HFFc6 (cell line): ENCODE data around the gene SRGAP3. TPM values are rescaled to one million over a fixed set of nuclear protein-coding genes. Genes with fewer than 3 reads are reported as not detected.

Source experiments
- DNase-seq: peaks from one replicate; pipeline ENCODE4 v3.0.0-alpha.2; 2018
- H3K27ac Mint-ChIP-seq: 2 replicates; pipeline ENCODE4 v1.8.0; 2020; ENCODE audit warnings: mild to moderate bottlenecking, mixed read lengths
- H3K27me3 Mint-ChIP-seq: 2 replicates; pipeline ENCODE4 v1.8.0; 2021; ENCODE audit warnings: mild to moderate bottlenecking, moderate library complexity, mixed read lengths; ENCODE audit not compliant: insufficient read depth
- H3K36me3 Mint-ChIP-seq: 2 replicates; pipeline ENCODE4 v1.8.0; 2021; ENCODE audit warnings: low read depth, mixed read lengths
- H3K4me1 Mint-ChIP-seq: 2 replicates; pipeline ENCODE4 v1.8.0; 2020; ENCODE audit warnings: low read depth, mixed read lengths
- H3K4me3 Mint-ChIP-seq: 2 replicates; pipeline ENCODE4 v1.8.0; 2020; ENCODE audit warnings: mild to moderate bottlenecking, moderate library complexity, mixed read lengths
- H3K9me3 Mint-ChIP-seq: 2 replicates; pipeline ENCODE4 v1.8.0; 2020; ENCODE audit warnings: mild to moderate bottlenecking, mixed read lengths
- total RNA-seq, 6 experiments: library from RNA; stranded (reverse); fragmentation: NEBNext Ultra II Directional; extraction: Animal tissue kit (Norgen Biotek cat#: 25700); gene quantifications; 2 replicates in 1 of 6; 3 replicates in 5 of 6; pipeline ENCODE4 v1.2.3, GENCODE V29; 2021
- TF ChIP-seq, protein P1 (sequence below): fragments of 200-600 bp; sonication (generic); IDR thresholded peaks from 2 replicates; pipeline ENCODE4 v1.5.0; 2021; ENCODE audit warnings: antibody characterized with exemption, mild to moderate bottlenecking

SRGAP3 gene
- total RNA-seq, 6 experiments from 2014 or later: 0.23 to 0.92 (median 0.77) TPM

DNA sequence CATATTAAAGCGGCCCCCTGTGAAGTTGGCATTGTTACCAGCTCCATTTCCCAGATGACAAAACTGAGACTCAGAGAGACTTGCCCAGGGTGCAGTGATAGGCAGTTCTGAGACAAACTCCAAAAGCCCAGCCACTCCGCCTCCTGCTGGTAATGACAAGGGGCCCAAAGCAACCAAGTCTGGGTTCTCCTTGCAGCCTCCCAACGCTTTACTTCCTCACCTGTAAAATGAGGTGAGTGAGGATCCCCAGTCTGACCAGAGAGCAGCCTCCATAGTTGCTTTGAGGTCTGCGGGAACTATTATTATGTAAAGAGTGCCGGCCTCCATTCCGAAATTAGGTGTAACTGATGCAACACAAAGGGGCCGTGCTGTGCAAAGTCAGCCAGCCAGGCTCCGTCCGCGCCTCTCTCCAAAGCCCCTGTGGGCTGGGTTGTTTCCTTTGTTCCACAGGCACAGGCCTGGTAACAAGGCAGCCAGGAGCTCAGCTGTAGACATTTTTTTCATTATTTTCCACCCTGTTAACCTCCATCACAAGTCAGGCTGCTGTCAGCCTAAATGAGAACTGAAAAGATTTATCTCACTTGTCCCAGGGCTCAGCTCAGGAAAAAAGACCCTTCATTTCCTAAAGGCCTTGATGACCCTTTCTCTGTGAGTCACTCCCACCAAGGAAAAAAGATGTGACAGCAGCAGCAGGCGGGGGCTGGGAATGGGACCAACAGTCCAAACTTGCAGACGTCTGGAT lies 147.0 kb downstream of the SRGAP3 start:
- TF ChIP-seq, protein P1, sequence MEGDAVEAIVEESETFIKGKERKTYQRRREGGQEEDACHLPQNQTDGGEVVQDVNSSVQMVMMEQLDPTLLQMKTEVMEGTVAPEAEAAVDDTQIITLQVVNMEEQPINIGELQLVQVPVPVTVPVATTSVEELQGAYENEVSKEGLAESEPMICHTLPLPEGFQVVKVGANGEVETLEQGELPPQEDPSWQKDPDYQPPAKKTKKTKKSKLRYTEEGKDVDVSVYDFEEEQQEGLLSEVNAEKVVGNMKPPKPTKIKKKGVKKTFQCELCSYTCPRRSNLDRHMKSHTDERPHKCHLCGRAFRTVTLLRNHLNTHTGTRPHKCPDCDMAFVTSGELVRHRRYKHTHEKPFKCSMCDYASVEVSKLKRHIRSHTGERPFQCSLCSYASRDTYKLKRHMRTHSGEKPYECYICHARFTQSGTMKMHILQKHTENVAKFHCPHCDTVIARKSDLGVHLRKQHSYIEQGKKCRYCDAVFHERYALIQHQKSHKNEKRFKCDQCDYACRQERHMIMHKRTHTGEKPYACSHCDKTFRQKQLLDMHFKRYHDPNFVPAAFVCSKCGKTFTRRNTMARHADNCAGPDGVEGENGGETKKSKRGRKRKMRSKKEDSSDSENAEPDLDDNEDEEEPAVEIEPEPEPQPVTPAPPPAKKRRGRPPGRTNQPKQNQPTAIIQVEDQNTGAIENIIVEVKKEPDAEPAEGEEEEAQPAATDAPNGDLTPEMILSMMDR: no peak
- no peaks in the 10 kb centered on the region for H3K9me3 Mint-ChIP-seq
- H3K4me3 Mint-ChIP-seq: no peak overlapping the region
- H3K27ac Mint-ChIP-seq: no peak overlapping the region
- H3K36me3 Mint-ChIP-seq: no peaks in the 10 kb centered on the region
- no peaks in the 10 kb centered on the region for H3K4me1 Mint-ChIP-seq
- H3K27me3 Mint-ChIP-seq: peaks cover 31% of the 10 kb centered on the region
- DNase-seq: no peak

DNA sequence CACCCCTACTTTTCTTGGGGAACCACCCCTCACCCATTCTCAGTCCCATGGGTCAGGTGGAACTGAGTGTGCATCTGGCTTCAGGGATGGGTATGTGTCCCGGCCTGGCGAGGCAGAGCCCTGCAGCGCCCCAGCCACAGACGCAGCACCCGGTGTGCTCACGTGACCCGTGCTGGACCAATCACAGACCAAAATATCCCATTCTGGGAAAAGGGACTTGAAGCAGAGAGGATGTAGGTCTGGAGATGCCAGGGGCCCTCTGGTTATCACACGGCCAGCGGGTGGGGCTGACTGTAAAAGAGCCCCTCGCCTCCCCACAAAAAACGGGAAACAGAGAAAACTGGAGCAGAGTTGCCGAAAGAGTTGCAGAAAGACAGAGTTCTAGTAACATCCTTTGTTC lies 148.2 kb downstream of the SRGAP3 start:
- DNase-seq: no peak
- H3K4me3 Mint-ChIP-seq: no peak overlapping the region
- peaks cover 33% of the 10 kb centered on the region for H3K27me3 Mint-ChIP-seq
- no peak overlapping the region for H3K27ac Mint-ChIP-seq
- H3K4me1 Mint-ChIP-seq: no peaks in the 10 kb centered on the region
- TF ChIP-seq, protein P1: no peak
- no peaks in the 10 kb centered on the region for H3K36me3 Mint-ChIP-seq
- H3K9me3 Mint-ChIP-seq: no peaks in the 10 kb centered on the region

DNA sequence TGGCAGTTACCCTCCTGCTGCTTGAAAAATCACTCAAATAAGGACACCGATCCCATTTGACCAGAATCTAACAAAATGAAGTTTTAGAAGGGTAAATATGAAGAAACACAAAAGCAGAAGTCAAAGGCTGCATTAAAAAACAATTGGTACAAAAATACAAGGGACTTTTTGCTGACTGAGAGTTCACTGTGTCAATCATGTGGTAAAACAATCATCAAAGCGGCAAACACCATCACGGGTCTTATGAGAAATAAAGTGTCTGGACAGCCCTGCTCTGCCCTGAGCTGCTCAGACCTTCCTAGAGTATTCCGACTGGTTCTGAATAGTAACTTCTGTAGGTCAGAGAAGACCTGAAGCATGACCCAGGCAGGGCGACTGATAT lies 148.9 kb downstream of the SRGAP3 start:
- Mint-ChIP-seq H3K4me1 (no peaks in the 10 kb centered on the region), H3K9me3 (no peaks in the 10 kb centered on the region), H3K27me3 (peaks cover 33% of the 10 kb centered on the region), H3K4me3 (no peak overlapping the region), H3K36me3 (no peaks in the 10 kb centered on the region), H3K27ac (no peak overlapping the region)
- TF ChIP-seq, protein P1: no peak
- no peak for DNase-seq

DNA sequence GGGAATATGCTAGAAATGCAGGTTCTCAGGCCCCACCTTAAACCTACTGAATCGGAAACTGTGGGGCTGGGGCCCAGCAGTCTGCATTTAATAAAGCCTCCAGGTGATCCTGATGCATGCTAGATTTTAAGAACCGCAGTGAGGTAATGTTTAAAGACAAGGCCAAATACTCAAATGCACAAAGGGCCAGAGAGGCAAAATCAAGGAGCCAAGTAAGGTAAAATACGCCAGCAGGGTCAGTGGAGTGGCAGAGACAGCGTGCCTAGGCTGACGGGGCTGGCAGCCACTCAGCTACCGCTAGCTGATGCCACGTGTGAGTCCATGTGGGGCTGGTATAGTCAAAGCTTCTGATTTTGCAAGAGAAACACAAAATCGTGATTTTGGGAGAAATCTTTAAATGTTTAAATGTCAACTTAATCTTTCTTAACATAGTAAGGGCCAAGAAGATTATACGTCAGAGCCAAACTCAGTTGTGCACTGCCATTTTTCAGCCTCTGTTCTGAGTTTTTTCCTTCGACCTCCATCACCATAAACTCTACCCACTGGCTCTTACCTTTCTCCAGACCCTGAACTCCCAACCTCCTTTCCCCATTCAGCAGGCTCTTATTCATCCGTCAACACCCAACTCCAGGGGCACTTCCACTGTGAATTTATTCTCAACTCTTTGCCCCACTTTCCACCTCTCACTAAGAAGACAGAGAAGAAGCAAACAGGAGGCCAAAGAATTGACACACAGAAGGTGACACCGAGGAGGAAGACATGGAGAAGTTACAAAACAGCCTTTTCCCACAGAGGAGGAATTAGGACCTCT lies 149.5 kb downstream of the SRGAP3 start:
- Mint-ChIP-seq H3K27ac (no peak overlapping the region), H3K4me1 (no peaks in the 10 kb centered on the region), H3K9me3 (no peaks in the 10 kb centered on the region), H3K4me3 (no peak overlapping the region), H3K36me3 (no peaks in the 10 kb centered on the region), H3K27me3 (peaks cover 33% of the 10 kb centered on the region)
- TF ChIP-seq, protein P1: no peak
- no peak for DNase-seq

DNA sequence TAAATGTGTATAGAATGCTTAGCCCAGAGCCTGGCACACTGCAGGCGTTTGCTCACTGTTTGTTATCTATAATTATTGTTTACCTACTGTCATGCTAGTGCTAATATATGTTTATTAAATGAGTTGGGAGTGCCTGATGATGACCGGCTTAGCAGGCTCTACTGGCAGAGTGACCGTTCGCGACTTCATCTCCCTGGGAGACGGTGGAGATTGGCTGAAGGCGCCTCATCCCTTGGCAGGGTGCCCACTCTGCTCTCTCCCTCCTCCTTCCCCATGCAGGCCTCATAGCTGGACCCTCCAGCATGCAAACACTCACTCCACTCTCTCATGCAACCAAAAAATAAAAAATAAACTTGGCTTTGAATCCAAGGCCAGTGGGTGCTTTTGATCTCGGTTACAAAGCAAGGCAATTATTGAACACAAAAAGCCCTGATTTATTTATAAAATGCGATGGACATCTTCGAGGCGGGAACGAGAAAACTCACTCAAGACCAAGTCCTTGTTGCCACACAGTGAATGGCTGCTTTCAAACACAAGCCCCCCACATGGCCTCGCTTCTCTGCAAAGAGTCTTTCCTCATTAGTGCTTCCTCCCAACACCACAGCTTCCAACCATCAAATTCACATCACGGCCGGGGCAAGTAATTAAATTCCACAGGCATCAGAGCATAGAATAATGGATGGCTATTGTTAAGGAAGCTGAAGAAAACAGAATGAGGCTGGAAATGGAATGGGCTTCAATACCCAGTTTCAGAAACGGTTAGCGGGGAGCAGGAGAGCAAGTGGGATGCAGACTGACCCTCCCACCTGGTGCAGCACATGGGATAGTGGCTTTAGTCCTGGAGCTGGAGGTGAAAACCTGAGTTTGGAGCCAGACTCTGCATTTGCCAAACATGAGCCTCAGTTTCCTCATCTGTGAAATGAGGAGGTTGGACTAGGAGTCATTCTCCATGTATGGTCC lies 150.4 kb downstream of the SRGAP3 start:
- Mint-ChIP-seq H3K27me3 (peaks cover 33% of the 10 kb centered on the region), H3K4me3 (no peak overlapping the region), H3K9me3 (no peaks in the 10 kb centered on the region), H3K4me1 (no peaks in the 10 kb centered on the region), H3K36me3 (no peaks in the 10 kb centered on the region), H3K27ac (no peak overlapping the region)
- TF ChIP-seq, protein P1: no peak
- no peak for DNase-seq
